Psoas muscle (tissue), 8 donors: ENCODE measurements around the gene ENTPD2. TPM values are rescaled to one million over a fixed set of nuclear protein-coding genes. Genes with fewer than 3 reads are reported as not detected.
"Not testable (repeated sequence)": the region's sequence is repeated elsewhere in the genome, so short reads cannot be mapped to it uniquely, and the experiment has no call there.

Source experiments
- ATAC-seq, 4 donors: fragments of 200-7000 bp; cut with Tn5 transposase; one replicate each; pipeline ENCODE4 v1.9.1; 2020; ENCODE audit warnings: moderate library complexity in 3 of 4, mild to moderate bottlenecking in 2 of 4
- DNase-seq, 2 donors: peaks; one replicate each; pipeline ENCODE4 v3.0.0-alpha.2; 2020
- H3K27ac ChIP-seq: fragments of 200-600 bp; one replicate; pipeline ENCODE4 v1.8.0; 2022
- H3K27me3 ChIP-seq, 3 donors: fragments of 200-600 bp in 1 of 3; one replicate each; pipeline versions ENCODE4 v1.6.1 to v1.8.0; 2013 to 2022; ENCODE audit warnings: low read length in 2 of 3, mild to moderate bottlenecking in 2 of 3, moderate library complexity in 1 of 3; ENCODE audit not compliant: insufficient read depth in 3 of 3
- H3K36me3 ChIP-seq, 2 donors: fragments of 200-600 bp in 1 of 2; one replicate each; pipeline versions ENCODE4 v1.6.1 to v1.8.0; 2013 to 2022; ENCODE audit warnings: low read depth in 1 of 2, mild to moderate bottlenecking in 1 of 2, moderate library complexity in 1 of 2; ENCODE audit not compliant: insufficient read depth in 1 of 2
- H3K4me1 ChIP-seq: fragments of 200-600 bp; one replicate; pipeline ENCODE4 v1.8.0; 2022
- H3K4me3 ChIP-seq: fragments of 200-600 bp; one replicate; pipeline ENCODE4 v1.8.0; 2022; ENCODE audit warnings: mild to moderate bottlenecking
- H3K9me3 ChIP-seq: fragments of 200-600 bp; one replicate; pipeline ENCODE4 v1.8.0; 2022
- WGBS, 3 donors: extraction: QIAGEN DNeasy Blood & Tissue Kit; methylation state at CpG; one replicate each; pipeline versions ENCODE4 v1.1.6 to v1.1.7; 2013; 5-methylcytosine and 5-hydroxymethylcytosine counted together
- intact Hi-C, 2 donors: fragments of 100-400 bp; cut with DNase I; formaldehyde crosslinking; loops; one replicate each; pipeline versions ENCODE4 v1.11.0 to v1.14.2; 2022
- polyA plus RNA-seq, 3 donors: library from polyadenylated mRNA; stranded (reverse); fragments of 200-250 nt; gene quantifications; one replicate each; pipeline ENCODE4 v1.2.3, GENCODE V29; 2013
- total RNA-seq, 4 donors: library from RNA; stranded (reverse); fragmentation: NEBNext Ultra II Directional in 2 of 4; extraction: Animal tissue kit (Norgen Biotek cat#: 25700) in 2 of 4; gene quantifications; one replicate each; pipeline versions ENCODE4 v1.2.1 to v1.2.4, GENCODE V29; 2021 to 2023
- TF ChIP-seq, protein P1 (sequence below): fragments of 200-600 bp; IDR thresholded peaks from one replicate; pipeline ENCODE4 v1.8.0; 2022; ENCODE audit warnings: antibody characterized with exemption
- donor health status: healthy with polysubstance abuse.
- donor health status: DM: no; HTN: no; CAD: no; lungs with moderate emphysema.
- donor health status: Bipolar disorder and iron deficiency.
- donor health status: healthy.
- donor health status: DM: yes; HTN: yes; CAD: no.
- donor health status: DM: no; HTN: no; CAD: no.
- donor health status: DM: no; HTN: no; CAD: no.
- donor health status: DM: yes; HTN: yes; CAD: no.

The ENTPD2 gene
- total and polyA plus RNA-seq, 7 donors, result 0.17 to 1.4 (median 0.59) TPM

DNA sequence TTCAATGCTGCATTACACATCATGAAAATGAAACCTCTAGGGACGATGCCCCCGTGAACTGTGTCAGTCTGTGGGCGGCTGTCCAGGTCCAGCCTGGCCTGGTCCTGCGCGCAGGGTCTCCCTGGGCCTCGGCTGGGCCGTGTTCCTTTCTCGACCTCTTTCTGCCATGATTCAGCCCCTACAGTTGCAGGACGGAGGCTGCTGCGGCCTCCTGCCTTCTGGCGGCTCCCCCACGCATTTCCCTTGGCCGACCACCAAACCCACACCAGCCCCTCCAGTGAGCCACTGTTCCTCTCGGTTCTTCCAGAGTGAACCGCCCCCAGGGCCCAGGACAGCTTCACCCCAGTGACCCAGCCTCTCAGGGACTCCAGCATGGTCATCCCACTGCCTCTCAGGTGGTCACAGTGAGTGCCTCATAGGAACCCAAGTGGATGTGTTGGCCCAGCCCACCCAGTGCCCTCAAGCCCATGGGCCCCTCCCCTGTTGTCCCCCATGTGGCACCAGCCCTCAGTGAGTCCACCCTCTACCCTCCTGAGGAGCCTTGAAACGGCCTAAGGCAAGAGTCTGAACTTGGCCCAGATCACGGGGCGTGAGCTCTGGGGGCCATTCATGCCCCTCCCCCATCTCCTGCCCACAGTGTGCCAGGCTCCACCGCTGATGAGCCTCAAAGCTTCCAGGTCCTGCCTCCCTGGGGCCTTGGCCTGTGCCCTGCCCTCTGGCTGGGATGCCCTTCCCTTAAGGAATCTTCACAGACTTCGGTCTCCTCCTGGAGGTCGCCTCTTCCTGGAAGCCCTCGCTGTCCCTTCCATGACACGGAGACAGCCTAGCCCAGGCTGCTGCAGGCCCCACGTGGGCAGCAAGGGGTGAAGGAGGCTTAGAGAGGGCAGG lies 47.5 kb downstream of the ENTPD2 start:
- Histone ChIP-seq H3K27me3 (no peaks in the 10 kb centered on the region), H3K36me3 (peaks cover 0 to 13% of the 10 kb centered on the region in 2 donors), H3K27ac (no peak overlapping the region), H3K9me3 (no peaks in the 10 kb centered on the region), H3K4me1 (no peaks in the 10 kb centered on the region), H3K4me3 (no peak overlapping the region)
- TF ChIP-seq, protein P1, sequence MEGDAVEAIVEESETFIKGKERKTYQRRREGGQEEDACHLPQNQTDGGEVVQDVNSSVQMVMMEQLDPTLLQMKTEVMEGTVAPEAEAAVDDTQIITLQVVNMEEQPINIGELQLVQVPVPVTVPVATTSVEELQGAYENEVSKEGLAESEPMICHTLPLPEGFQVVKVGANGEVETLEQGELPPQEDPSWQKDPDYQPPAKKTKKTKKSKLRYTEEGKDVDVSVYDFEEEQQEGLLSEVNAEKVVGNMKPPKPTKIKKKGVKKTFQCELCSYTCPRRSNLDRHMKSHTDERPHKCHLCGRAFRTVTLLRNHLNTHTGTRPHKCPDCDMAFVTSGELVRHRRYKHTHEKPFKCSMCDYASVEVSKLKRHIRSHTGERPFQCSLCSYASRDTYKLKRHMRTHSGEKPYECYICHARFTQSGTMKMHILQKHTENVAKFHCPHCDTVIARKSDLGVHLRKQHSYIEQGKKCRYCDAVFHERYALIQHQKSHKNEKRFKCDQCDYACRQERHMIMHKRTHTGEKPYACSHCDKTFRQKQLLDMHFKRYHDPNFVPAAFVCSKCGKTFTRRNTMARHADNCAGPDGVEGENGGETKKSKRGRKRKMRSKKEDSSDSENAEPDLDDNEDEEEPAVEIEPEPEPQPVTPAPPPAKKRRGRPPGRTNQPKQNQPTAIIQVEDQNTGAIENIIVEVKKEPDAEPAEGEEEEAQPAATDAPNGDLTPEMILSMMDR, result no peak
- no peak for DNase-seq
- WGBS, 3 donors, result 58 to 70% (median 64%) methylated on average over 24 of the region's 24 CpGs
- ATAC-seq, result no peak
- intact Hi-C loops, result no loop called here

- DNase-seq, H3K9me3 ChIP-seq, H3K27me3 ChIP-seq, H3K4me1 ChIP-seq, ATAC-seq, H3K4me3 ChIP-seq, H3K27ac ChIP-seq, intact Hi-C loops, H3K36me3 ChIP-seq: not testable (repeated sequence)
- TF ChIP-seq, protein P1, result peak; percentile 42
- WGBS, 3 donors, result 36 to 42% (median 38%) methylated on average over 17 of the region's 17 CpGs
Measured at GRCh38 chr9:137004285-137004684, 49.6 kb downstream of the ENTPD2 start.

DNA sequence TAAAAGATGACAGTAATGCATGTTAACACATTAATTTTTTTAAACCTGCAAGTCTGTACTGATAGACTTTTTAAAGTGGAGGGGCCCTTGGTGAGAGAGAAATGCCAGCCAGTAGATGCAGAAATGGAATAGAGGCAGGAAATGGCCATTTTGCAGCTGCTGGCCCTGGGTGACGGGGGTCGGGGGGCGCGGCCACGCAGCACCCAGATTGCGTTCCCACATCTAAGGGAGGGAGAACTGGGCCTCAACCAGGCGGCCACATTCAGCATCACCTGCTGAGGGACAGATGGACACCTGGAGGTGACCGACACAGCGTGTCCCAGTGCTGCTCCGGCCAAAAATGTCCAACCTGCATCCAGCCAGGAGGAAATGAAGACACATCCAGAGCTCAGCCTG lies 51.2 kb downstream of the ENTPD2 start:
- DNase-seq, result no peak
- 80 to 86% (median 84%) methylated on average over 10 of the region's 10 CpGs for WGBS, 3 donors
- H3K4me3 ChIP-seq, result no peak overlapping the region
- H3K27me3 ChIP-seq, result no peaks in the 10 kb centered on the region
- TF ChIP-seq, protein P1, result no peak
- H3K4me1 ChIP-seq, result no peaks in the 10 kb centered on the region
- no peak overlapping the region for H3K27ac ChIP-seq
- H3K36me3 ChIP-seq, result no peaks in the 10 kb centered on the region
- ATAC-seq, result no peak
- H3K9me3 ChIP-seq, result no peaks in the 10 kb centered on the region
- intact Hi-C loops, result no loop called here

- Histone ChIP-seq H3K27ac (no peak overlapping the region), H3K9me3 (no peaks in the 10 kb centered on the region), H3K27me3 (no peaks in the 10 kb centered on the region), H3K36me3 (no peaks in the 10 kb centered on the region), H3K4me3 (no peak overlapping the region), H3K4me1 (no peaks in the 10 kb centered on the region)
- DNase-seq, result no peak
- intact Hi-C loops, result no loop called here
- TF ChIP-seq, protein P1, result no peak
- no peak for ATAC-seq
- 76 to 81% (median 79%) methylated on average over 19 to 20 of the region's 20 CpGs for WGBS, 3 donors
Measured at GRCh38 chr9:137001857-137002645, 51.8 kb downstream of the ENTPD2 start.
